Head of caudate nucleus (tissue), 42 donors: Measurements from ENCODE around the gene CDH13.
A peak's percentile ranks its signal among the peaks of the same experiment; 100 is the strongest.

ENCODE experiments used
- DNase-seq, 42 donors: peaks; one replicate each; pipeline versions ENCODE4 v3.0.0 to v3.0.0-alpha.2; 2020 to 2021; ENCODE audit warnings: mixed read lengths in 7 of 42
- intact Hi-C: fragments of 100-400 bp; cut with DNase I; formaldehyde crosslinking; loops from one replicate; pipeline ENCODE4 v1.15.0; 2022

CDH13 gene

DNA sequence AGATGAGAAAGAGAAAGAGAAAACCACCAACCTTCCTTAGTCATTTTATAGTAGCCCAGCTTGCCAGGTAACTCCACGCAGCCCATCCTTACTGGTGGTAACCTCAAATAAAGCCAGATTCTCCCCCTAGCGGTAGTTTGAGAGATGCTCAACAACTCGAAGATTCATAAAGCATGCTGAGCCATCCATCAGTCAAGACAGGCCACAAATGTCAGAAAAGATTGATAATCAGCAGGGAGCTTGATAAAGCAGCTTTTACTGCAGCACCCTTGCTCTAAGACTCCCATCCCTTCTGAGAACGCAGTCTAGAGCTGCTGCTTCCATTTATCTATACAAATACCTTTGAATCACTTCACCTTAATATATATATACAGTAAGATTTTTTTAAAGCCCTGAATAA is 729.5 kb downstream of the CDH13 start:
- intact Hi-C loops, result no loop called here
- peak in 30 of 42 donors; percentile 10 to 81 (median 52) for DNase-seq

DNA sequence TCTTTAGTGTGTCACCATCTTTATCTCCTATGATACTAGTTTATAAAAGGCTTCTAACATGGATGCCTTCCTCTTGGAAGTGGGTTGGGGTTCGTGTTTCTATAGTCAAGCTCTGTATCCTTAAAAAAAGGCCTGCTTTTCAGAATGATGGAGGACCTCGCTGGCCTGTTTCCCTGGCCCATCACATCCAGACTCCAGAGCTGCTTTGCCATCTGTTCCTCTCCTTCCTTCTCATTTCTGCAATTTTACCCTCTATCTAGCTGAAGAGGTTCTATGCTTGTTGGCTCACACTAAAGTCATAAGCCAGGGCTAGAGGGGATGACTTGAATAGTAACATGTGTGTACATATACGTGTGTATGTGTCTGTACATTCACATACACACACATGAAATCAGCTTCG is 730.2 kb downstream of the CDH13 start:
- no peak for DNase-seq
- intact Hi-C loops, result no loop called here

DNA sequence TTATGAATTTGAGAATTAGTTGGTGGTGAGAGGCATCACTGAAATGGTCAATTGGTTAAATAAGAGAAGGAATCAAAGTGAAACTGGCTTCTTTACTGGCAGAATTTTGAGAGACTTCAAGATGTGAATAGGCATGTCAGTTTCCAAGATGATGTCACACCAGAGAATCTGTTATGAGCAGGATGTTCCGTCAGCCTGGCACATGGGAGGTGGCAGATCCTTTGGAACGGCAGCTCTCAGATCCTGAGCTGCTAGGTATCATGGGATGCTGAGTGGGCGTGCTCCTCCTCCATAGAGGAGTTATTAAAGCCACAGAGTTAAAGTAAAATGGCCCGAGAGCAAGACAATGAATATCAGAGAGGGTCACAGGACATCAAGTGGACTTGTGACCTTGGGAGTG is 736.8 kb downstream of the CDH13 start:
- intact Hi-C loops, result no loop called here
- peak; percentile 16 to 92 (median 74) for DNase-seq

- DNase-seq, result no peak
- intact Hi-C loops, result no loop called here
Observed at GRCh38 chr16:83365166-83365565, 738.4 kb downstream of the CDH13 start.

DNA sequence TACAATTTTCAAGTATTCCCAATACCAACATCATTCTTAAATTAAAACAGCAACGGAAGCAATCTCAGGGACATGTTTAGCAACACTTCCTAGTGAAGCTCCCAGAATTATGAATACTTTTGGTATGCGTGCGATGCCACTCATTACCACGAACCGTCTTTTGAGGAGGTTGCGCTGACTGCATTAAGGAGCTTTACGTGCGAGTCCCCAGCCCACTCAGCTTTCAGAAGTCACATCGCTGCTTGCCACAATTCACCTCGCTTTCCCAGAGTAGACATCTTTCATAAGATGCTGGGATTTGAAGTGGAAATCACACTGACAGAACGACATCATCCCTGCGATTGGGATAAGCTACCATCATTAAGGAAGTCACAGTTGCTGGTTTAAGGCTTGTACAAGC is 739.5 kb downstream of the CDH13 start:
- peak in 40 of 42 donors; percentile 17 to 90 (median 60) for DNase-seq
- intact Hi-C loops, result no loop called here

GRCh38 chr16:83374979-83375378 is 748.2 kb downstream of the CDH13 start:
- intact Hi-C loops, result no loop called here
- DNase-seq, result no peak

DNA sequence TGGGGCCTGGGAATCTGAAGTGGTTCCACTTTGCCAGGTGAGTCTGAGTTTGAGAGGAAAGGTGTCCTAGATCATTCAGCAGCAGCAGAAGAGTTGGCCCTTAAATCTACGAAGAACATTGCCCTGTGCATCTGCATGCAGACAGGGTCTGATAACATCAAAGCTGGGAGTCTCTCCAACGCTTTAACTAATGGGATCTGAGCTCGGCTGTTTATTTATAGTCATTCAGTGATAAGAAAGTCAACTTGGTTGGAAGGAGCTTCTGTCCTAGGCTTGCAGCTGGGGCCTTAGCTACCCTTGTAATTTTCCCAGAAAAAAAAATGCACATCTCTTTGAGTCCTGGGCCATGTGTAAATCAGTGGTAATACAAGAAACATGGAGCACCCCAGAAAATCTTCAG is 763.0 kb downstream of the CDH13 start:
- intact Hi-C loops, result no loop called here

DNA sequence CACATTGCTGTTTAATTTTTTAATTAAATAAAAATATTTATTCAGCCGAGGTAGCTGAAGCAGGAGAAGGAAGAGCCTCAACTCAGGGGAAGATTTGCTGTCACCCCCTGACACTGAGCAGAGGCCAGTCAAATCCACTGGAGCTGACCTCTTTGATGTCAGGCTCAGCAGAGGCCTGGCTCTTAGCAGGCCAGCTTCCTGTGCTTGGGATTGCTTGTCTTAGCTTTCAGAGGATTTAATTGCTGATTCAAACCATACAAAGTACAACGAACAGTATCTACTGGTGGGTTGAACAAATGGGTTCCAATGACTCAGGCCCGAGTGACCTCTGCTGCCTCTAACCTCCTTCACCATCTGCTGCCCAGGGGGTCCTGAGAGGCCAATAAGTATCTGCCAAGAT is 764.0 kb downstream of the CDH13 start:
- DNase-seq, result no peak
- intact Hi-C loops, result no loop called here

More for the DNA sequence above, 763.0 kb downstream of the CDH13 start:
- no peak for DNase-seq

- intact Hi-C loops, result no loop called here
- DNase-seq, result no peak
Observed at GRCh38 chr16:83392743-83393142, 766.0 kb downstream of the CDH13 start.

DNA sequence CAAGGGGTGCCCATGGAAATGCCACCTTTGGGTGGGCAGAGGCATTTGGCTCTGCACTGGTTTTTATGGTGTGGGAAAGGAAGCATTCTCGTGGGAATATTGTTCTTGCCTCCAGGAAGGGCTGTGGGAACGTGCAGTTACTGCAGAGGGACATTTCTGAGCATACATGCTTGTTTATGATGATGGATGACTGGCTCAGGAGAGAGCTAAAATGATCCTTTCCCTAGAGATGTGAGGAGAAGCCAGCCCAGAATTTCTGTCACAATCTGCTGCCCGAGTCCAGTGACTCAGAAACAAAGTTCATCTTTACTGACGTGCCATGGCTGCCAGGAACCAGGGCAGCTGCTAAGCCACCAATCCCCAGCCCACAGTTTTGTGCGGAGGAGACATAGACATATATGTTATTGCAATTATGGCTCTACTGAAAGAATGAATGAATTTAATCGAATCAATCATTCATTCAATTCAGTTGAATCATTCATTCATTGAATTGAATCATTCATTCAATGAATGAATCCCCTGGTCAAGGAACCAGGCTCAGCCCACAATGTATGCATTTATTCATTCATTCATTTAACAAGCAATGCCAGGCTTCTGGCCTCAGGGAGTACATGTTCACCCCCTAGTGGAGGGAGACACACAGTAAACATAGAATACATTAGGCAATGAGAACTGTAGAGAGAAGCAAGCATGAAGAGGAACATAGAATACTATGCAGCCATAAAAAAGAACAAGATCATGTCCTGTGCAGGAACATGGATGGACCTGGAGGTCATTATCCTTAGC is 766.6 kb downstream of the CDH13 start:
- intact Hi-C loops, result no loop called here
- DNase-seq, result no peak

GRCh38 chr16:83397601-83398291 is 771.0 kb downstream of the CDH13 start:
- no peak for DNase-seq
- intact Hi-C loops, result no loop called here

- no peak for DNase-seq
- intact Hi-C loops, result no loop called here
Observed at GRCh38 chr16:83400234-83400633, 773.5 kb downstream of the CDH13 start.

- intact Hi-C loops, result no loop called here
- DNase-seq, result no peak
Observed at GRCh38 chr16:83402160-83402814, 775.5 kb downstream of the CDH13 start.

DNA sequence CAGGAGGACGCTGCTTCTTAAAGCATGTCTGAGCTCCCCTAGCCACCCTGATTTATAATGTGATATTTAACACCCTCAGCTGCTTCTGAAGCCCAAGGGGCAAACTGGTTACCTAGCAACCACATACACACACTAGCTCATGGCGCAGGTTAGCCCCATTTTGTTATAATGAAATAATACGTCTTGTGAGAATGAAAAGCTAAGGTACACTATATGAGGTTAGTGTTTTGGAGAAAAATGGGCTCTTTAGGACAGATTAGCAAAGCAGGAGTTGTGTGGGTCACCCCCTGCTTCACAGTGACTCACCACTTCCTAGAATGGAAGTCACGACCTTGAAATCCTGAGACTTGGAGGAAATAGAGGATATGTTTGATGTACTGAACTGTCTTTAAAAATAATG is 776.2 kb downstream of the CDH13 start:
- intact Hi-C loops, result no loop called here
- DNase-seq, result no peak

DNA sequence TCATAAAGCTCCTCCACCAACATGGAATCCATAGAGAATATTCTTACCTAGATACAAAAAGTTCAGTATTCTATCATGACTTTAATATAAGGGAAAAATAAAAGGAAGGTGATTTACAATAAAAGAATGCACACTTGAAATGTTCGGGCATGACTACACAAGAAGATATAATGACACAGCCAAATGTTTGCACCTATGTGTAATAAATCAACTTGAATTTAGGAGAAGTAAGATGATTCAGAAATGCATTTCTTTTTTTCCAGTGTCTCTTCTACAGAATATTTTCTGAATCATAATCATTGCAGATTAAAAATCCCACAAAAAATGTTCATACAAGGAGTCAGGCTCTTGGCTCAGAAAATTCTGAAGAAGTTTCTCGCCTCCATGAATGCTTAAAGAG is 777.0 kb downstream of the CDH13 start:
- intact Hi-C loops, result no loop called here
- no peak for DNase-seq

GRCh38 chr16:83404261-83404660 is 777.5 kb downstream of the CDH13 start:
- intact Hi-C loops, result no loop called here
- no peak for DNase-seq

GRCh38 chr16:83407928-83408327 is 781.2 kb downstream of the CDH13 start:
- no peak for DNase-seq
- intact Hi-C loops, result no loop called here

DNA sequence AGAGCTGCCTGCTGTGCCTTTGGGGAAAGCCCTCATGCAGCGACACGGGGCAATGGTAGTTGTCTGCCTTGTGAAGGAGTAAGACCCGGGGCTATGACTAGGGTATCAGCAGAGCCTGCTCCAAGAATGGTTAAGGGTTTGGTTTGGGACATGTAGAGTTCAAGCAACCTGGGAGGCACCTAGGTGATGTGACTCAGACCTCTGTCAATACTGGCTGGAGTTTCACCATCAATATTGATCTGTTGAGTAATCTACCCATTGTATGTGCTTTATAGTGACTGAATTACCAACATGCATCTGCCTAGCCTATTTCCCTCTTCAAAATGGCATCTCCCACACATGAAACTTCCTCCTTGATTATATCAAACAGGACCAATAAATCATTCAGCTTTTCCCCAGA is 782.6 kb downstream of the CDH13 start:
- intact Hi-C loops, result no loop called here
- no peak for DNase-seq

- no peak for DNase-seq
- intact Hi-C loops, result no loop called here
Observed at GRCh38 chr16:83418565-83418964, 791.8 kb downstream of the CDH13 start.

- intact Hi-C loops, result no loop called here
- no peak for DNase-seq
Observed at GRCh38 chr16:83420206-83420760, 793.5 kb downstream of the CDH13 start.
